ENCODE results near the gene CCDC175.
A peak's percentile ranks its signal among the peaks of the same experiment; 100 is the strongest.

CCDC175 gene

GRCh38 chr14:59580911-59581310 is 4.3 kb upstream of the CCDC175 start:
- no peak overlapping the region for H3K4me2 ChIP-seq (ENCODE audit: low read depth, low read length, poor library complexity, severe bottlenecking)
- TF ChIP-seq EZH2phosphoT487 (IDR thresholded peaks at IDR 0.05; ENCODE audit: borderline replicate concordance) = no peak
- no peak for TF ChIP-seq CTCF (conservative IDR thresholded peaks at IDR 0.05; ENCODE audit: low read length)
- no peaks in the 10 kb centered on the region for H3K9me3 ChIP-seq (ENCODE audit: insufficient read depth, low read depth, low read length)

GRCh38 chr14:59570122-59570521 is 6.5 kb downstream of the CCDC175 start:
- Histone ChIP-seq H3K79me2 (ENCODE audit: insufficient read depth, low read length) (no peaks in the 10 kb centered on the region), H3K4me1 (ENCODE audit: insufficient read depth, low read length, poor library complexity, severe bottlenecking) (no peaks in the 10 kb centered on the region), H3K4me2 (ENCODE audit: low read depth, low read length, poor library complexity, severe bottlenecking) (no peak overlapping the region), H2AFZ (ENCODE audit: low read length) (peak overlapping the region; percentile 75), H3K4me3 (ENCODE audit: low read length, poor library complexity, severe bottlenecking) (no peak overlapping the region), H3K9ac (ENCODE audit: low read depth, low read length, poor library complexity, severe bottlenecking) (no peak overlapping the region), H3K9me2 (replicated peaks; ENCODE audit: low read depth, low read length) (no peaks in the 10 kb centered on the region), H4K20me1 (ENCODE audit: insufficient read depth, low read length, poor library complexity, severe bottlenecking) (no peaks in the 10 kb centered on the region), H3F3A (ENCODE audit: low read depth) (no peaks in the 10 kb centered on the region), H3K27me3 (ENCODE audit: insufficient read depth, low read length, poor library complexity, severe bottlenecking) (no peaks in the 10 kb centered on the region), H3K9me3 (ENCODE audit: insufficient read depth, low read depth, low read length) (no peaks in the 10 kb centered on the region), H3K36me3 (ENCODE audit: insufficient read depth, low read length) (no peaks in the 10 kb centered on the region)
- TF ChIP-seq CTCF (conservative IDR thresholded peaks at IDR 0.05; ENCODE audit: low read length) = peak; percentile 45
- no peak for TF ChIP-seq EZH2phosphoT487 (IDR thresholded peaks at IDR 0.05; ENCODE audit: borderline replicate concordance)

More at GRCh38 chr14:59580911-59581310, 4.3 kb upstream of the CCDC175 start:
- Histone ChIP-seq H3K27me3 (ENCODE audit: insufficient read depth, low read length, poor library complexity, severe bottlenecking) (no peaks in the 10 kb centered on the region), H3K36me3 (ENCODE audit: insufficient read depth, low read length) (no peaks in the 10 kb centered on the region), H3F3A (ENCODE audit: low read depth) (no peaks in the 10 kb centered on the region), H2AFZ (ENCODE audit: low read length) (no peak overlapping the region), H3K9ac (ENCODE audit: low read depth, low read length, poor library complexity, severe bottlenecking) (no peak overlapping the region), H3K9me2 (replicated peaks; ENCODE audit: low read depth, low read length) (no peaks in the 10 kb centered on the region), H3K79me2 (ENCODE audit: insufficient read depth, low read length) (no peaks in the 10 kb centered on the region), H3K4me1 (ENCODE audit: insufficient read depth, low read length, poor library complexity, severe bottlenecking) (no peaks in the 10 kb centered on the region), H4K20me1 (ENCODE audit: insufficient read depth, low read length, poor library complexity, severe bottlenecking) (no peaks in the 10 kb centered on the region), H3K4me3 (ENCODE audit: low read length, poor library complexity, severe bottlenecking) (no peak overlapping the region)

GRCh38 chr14:59566725-59567124 is 9.9 kb downstream of the CCDC175 start:
- Histone ChIP-seq H3K9ac (ENCODE audit: low read depth, low read length, poor library complexity, severe bottlenecking) (no peak overlapping the region), H3K4me3 (ENCODE audit: low read length, poor library complexity, severe bottlenecking) (no peak overlapping the region), H3K79me2 (ENCODE audit: insufficient read depth, low read length) (no peaks in the 10 kb centered on the region), H3K36me3 (ENCODE audit: insufficient read depth, low read length) (no peaks in the 10 kb centered on the region), H3K4me1 (ENCODE audit: insufficient read depth, low read length, poor library complexity, severe bottlenecking) (no peaks in the 10 kb centered on the region), H2AFZ (ENCODE audit: low read length) (no peak overlapping the region), H3K27me3 (ENCODE audit: insufficient read depth, low read length, poor library complexity, severe bottlenecking) (no peaks in the 10 kb centered on the region), H3K9me3 (ENCODE audit: insufficient read depth, low read depth, low read length) (no peaks in the 10 kb centered on the region), H4K20me1 (ENCODE audit: insufficient read depth, low read length, poor library complexity, severe bottlenecking) (no peaks in the 10 kb centered on the region), H3K9me2 (replicated peaks; ENCODE audit: low read depth, low read length) (no peaks in the 10 kb centered on the region), H3K4me2 (ENCODE audit: low read depth, low read length, poor library complexity, severe bottlenecking) (no peak overlapping the region), H3F3A (ENCODE audit: low read depth) (no peaks in the 10 kb centered on the region)
- no peak for TF ChIP-seq CTCF (conservative IDR thresholded peaks at IDR 0.05; ENCODE audit: low read length)
- TF ChIP-seq EZH2phosphoT487 (IDR thresholded peaks at IDR 0.05; ENCODE audit: borderline replicate concordance) = no peak
